ENCODE data around the gene VIPR1. TPM values are rescaled to one million over a fixed set of nuclear protein-coding genes. Genes with fewer than 3 reads are reported as not detected.

VIPR1 gene
- total RNA-seq, 1 experiment from 2014 or later = 0.41 TPM

GRCh38 chr3:42511201-42511600 lies 8.8 kb downstream of the VIPR1 start:
- Histone ChIP-seq H3K36me3 (ENCODE audit: control insufficient read depth, insufficient read depth, low read length) (no peaks in the 10 kb centered on the region), H3K4me1 (ENCODE audit: control insufficient read depth, insufficient read depth, low read length) (no peaks in the 10 kb centered on the region), H3K9me3 (ENCODE audit: control insufficient read depth, insufficient read depth, low read depth, low read length) (no peaks in the 10 kb centered on the region), H3K27ac (ENCODE audit: low read length) (no peak overlapping the region), H3K4me3 (ENCODE audit: low read depth in 2 of 2, low read length in 2 of 2) (no peak overlapping the region), H3K27me3 (ENCODE audit: control insufficient read depth, insufficient read depth, low read length) (no peaks in the 10 kb centered on the region)
- DNase-seq (ENCODE audit: low read depth, low spot score) = no peak
- no peak for ATAC-seq
- in situ Hi-C loops (cut with HindIII; ENCODE audit: low pct_unique_long_range_greater_than_20kb, low sequenced_read_pairs) = no loop called here
- TF ChIP-seq CTCF (IDR thresholded peaks at IDR 0.05) (no peak), TCF7L2 (IDR thresholded peaks at IDR 0.05; ENCODE audit: low read depth, low read length) (no peak), REST (IDR thresholded peaks at IDR 0.05; ENCODE audit: insufficient read depth in 1 of 2, low read depth in 2 of 2, low read length in 1 of 2) (no peak), POLR2AphosphoS5 (IDR thresholded peaks at IDR 0.05; ENCODE audit: low read depth, low read length) (no peak), SIN3A (IDR thresholded peaks at IDR 0.05; ENCODE audit: borderline replicate concordance, insufficient read depth, low read depth, low read length) (no peak)
- BruUV-seq (replicated peaks) = no TSS peak
- ChIA-PET POLR2A (no interaction called here), CTCF (no interaction called here)
- intact Hi-C loops (cut with micrococcal nuclease; ENCODE audit: unreplicated experiment) = no loop called here

GRCh38 chr3:42511736-42512135 lies 9.3 kb downstream of the VIPR1 start:
- BruUV-seq (replicated peaks) = no TSS peak
- Histone ChIP-seq H3K9me3 (ENCODE audit: control insufficient read depth, insufficient read depth, low read depth, low read length) (no peaks in the 10 kb centered on the region), H3K27ac (ENCODE audit: low read length) (no peak overlapping the region), H3K4me1 (ENCODE audit: control insufficient read depth, insufficient read depth, low read length) (no peaks in the 10 kb centered on the region), H3K27me3 (ENCODE audit: control insufficient read depth, insufficient read depth, low read length) (no peaks in the 10 kb centered on the region), H3K4me3 (ENCODE audit: low read depth in 2 of 2, low read length in 2 of 2) (no peak overlapping the region), H3K36me3 (ENCODE audit: control insufficient read depth, insufficient read depth, low read length) (no peaks in the 10 kb centered on the region)
- intact Hi-C loops (cut with micrococcal nuclease; ENCODE audit: unreplicated experiment) = no loop called here
- no peak for DNase-seq (ENCODE audit: low read depth, low spot score)
- ChIA-PET POLR2A (no interaction called here), CTCF (no interaction called here)
- ATAC-seq = no peak
- in situ Hi-C loops (cut with HindIII; ENCODE audit: low pct_unique_long_range_greater_than_20kb, low sequenced_read_pairs) = no loop called here
- no peak for TF ChIP-seq CTCF (IDR thresholded peaks at IDR 0.05)
- no peak for TF ChIP-seq TCF7L2 (IDR thresholded peaks at IDR 0.05; ENCODE audit: low read depth, low read length)
- TF ChIP-seq REST (IDR thresholded peaks at IDR 0.05; ENCODE audit: insufficient read depth in 1 of 2, low read depth in 2 of 2, low read length in 1 of 2) = no peak
- TF ChIP-seq SIN3A (IDR thresholded peaks at IDR 0.05; ENCODE audit: borderline replicate concordance, insufficient read depth, low read depth, low read length) = no peak
- no peak for TF ChIP-seq POLR2AphosphoS5 (IDR thresholded peaks at IDR 0.05; ENCODE audit: low read depth, low read length)

Data from Panc1 (cell line).